SH-SY5Y (cell line): ENCODE data around the gene FSTL4.

ENCODE experiments used
- GATA2 ChIP-seq: IDR thresholded peaks from 2 replicates; pipeline ENCODE4 v1.6.1; 2011; ENCODE audit warnings: mild to moderate bottlenecking, low read depth, low read length
- GATA3 ChIP-seq: IDR thresholded peaks from 2 replicates; pipeline ENCODE4 v1.6.1; 2011; ENCODE audit warnings: low read depth, mild to moderate bottlenecking, low read length, moderate library complexity

The FSTL4 gene

DNA sequence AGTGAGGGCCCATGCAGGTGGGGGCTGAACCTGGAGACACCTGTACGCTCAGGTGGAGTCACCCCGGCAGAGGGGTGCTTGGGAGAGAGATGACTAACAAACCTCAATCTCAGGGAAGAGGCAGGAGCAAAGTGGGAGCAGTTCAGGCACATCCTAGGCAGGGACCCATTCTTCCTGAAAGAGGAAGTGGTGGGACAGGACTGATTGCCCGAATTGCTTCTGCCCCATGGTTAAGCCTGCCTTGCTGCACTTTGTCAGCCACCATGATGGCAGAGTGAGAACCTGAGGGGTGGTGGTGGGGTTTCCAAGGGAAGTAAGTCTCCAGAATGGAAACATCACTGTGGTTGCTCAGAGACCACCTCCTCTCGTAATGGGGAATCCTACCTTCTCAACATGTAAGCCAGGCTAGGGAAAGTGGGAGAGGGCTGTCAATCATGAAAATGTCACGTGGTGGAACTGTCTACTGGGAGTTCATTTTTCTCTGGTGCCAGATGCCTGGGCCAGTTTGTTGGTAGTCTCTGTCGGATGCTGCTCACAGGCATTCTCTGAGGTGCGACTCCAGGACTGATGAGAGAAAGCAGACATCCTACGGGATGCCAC lies 410.2 kb downstream of the FSTL4 start:
- no peak for TF ChIP-seq GATA2
- TF ChIP-seq GATA3, result no peak

DNA sequence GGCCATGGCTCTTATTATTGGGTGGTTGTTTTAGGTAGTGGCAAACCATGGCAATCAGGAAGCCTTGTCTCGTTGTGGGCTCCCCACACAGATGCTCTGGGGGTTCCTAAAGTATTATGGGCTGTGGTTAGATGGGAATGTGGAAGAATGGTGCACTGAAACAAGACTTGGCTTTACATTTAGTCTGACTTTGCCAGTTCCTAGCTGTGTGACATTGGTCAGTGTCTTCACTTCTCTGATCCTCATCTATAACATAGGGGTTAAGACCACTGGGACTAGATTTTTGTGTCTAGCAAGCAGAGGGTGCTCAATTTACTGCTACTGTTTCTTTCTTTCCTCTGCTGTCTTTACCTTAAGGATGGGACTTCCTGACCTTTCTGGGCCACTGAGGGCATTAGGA lies 411.0 kb downstream of the FSTL4 start:
- TF ChIP-seq GATA3 (no peak), GATA2 (no peak)

DNA sequence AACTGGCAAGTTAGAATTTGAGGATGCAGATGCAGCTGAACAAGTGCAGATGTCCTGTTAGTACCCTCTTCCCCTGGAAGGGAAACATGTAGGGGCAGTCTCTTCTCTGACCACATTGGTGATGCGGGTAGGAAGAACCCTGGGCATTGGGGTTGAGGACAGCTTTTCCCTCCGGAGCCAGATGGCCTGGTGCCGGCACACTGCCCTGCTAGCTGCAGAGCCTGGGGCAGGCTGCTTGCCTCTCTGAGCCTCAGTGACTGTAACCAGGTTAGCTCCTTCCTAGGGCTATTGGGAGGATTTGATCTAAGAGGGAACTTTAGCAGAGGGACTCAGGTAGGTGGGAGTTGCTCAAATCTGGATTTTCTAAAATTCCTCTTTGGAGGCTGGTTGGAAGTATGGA lies 412.1 kb downstream of the FSTL4 start:
- TF ChIP-seq GATA3 (no peak), GATA2 (no peak; the same call in 1 of the 2 replicates)

DNA sequence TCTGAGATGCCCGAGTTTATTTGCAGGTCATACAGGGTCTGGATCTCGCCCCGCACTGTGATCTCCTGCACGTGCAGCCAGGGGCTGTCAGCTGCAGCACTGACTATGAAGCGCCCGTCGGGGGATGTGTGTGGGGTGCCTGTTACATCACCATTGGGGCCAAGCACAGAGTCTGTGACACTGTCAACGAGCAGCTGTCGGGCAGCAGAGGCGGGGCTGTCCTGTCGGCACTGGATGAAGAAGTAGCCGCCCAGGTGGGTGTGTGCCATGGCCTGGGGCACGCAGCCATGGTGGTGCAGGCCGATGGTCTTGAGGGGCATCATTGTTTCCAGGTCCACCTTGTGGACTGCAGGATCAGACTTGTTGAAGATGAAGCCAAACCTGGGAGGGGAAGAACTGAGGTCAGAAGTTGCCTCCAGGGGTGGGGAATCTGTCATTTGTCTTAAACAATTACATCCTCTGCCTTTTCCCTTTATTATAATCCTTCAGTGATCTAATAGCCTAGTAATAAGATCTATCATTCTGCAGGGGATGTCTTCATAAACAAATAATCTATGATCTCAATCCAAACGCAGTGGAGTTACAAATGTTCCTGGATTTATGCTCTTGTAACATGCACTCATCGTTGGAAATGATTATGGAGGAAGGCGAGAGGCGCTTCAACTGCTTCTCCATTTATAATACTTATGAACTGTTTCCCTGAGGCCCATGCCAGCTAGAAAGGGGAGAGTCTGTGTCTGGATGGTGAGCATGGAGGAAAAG lies 412.7 kb downstream of the FSTL4 start:
- no peak for TF ChIP-seq GATA3
- no peak for TF ChIP-seq GATA2

DNA sequence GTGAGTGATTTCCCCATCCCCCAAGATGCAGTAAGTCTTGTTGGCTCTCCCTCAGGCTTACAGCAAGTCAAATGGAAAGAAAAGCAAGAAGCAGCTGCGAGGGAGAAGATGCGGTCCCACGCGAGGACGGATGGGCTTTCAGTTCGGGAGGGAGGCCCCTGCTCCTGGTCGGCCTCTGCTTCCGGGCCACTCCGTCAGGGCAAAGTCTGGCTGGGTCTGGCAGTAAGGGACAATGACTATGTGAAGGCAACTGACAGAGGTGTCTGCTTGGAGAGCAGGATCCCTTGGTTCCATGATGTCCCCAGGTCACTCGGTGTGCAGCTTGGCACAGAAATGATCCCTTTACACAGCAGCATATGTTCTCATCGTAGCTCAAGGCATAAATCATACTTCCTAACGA lies 413.8 kb downstream of the FSTL4 start:
- TF ChIP-seq GATA3, result no peak
- TF ChIP-seq GATA2, result no peak

DNA sequence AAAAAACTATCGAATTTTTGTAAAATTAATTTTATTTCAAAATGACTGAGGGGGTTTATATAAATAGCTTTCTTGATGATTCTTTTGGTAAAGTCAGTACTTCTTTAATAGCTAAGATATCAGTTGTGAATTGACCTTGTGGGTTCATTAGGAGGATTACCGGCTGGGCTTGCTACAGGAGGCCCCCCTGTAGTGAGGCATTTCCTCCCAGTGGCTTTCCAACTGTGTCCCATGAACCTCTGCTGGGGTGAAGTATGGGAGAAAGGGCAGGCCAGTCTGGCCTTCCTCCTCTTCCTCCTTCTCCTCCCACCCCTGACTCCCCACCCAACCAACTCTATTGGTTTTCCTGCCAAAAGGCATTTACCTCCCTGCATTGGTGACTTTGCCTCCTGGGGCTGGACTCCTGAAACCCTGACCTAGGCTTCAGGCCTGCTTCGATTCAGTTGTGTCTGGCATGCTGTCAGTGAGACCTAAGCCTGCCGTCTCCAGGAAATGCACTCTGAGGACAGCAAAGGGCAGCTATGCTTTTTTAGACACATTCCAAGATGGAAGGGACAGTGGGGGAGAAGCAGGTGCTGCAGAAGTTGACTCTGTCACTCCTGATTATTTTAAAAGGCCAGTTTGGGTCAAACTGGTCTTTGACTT lies 415.8 kb downstream of the FSTL4 start:
- TF ChIP-seq GATA2 (no peak), GATA3 (no peak)

DNA sequence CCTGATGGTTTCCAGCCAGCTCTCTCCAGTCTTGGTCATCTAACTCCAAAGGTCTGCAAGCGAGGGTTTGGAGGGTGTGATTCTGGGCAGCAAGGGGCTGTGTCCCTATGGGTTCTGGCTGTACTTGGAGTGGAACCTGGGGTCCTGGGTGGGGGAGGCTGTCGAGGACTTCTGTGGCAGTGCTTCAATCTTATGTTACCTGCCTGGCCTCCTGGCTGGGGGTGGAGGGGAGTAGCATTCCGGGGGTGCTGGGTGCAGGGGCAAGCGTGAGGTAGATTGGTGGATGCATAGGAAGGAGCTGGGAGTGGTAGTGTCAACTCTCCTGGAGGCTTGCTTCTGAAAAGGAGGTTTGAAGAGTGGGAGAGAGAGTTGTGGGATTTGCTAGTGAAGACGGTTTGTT lies 417.1 kb downstream of the FSTL4 start:
- TF ChIP-seq GATA2 (no peak), GATA3 (no peak)

DNA sequence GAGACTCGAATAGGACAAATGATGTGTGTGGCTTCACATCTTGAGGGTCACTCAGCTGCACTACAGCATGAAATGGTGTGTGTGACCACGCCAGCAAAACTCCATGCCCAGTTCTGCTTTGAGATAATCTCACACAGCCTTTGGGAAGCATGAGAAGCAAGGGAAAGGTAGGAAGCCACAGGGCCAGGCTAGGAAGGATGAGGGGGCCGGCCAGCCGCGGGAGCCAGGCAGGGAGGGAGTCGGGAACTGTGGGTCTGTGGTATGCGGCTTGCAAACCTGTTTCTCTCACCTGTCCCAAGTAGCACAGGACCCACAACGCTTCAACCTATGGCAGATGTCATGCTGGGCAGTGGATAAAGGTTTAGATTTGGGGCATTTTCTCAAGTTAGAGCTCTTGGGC lies 418.5 kb downstream of the FSTL4 start:
- TF ChIP-seq GATA3 (no peak), GATA2 (no peak)

DNA sequence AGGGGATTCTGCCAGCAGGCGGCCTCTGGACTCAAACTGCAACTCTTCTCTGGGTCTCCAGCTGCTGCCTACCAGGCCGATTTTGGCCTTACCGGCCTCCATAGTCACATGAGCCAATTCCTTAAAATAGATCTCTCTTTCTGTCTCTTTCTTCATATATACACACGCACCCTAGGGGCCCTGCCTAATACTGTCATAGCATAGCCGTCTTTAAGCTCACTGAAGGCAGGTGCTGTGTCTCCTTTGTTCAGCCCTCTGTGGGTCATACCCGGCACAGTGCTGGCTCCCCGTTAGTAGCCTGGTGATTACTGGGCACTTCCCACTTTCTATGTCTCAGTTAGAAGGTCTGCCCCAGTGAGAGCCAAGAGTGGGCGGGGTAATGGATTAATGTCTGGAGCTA lies 419.6 kb downstream of the FSTL4 start:
- TF ChIP-seq GATA2 (no peak), GATA3 (no peak)

DNA sequence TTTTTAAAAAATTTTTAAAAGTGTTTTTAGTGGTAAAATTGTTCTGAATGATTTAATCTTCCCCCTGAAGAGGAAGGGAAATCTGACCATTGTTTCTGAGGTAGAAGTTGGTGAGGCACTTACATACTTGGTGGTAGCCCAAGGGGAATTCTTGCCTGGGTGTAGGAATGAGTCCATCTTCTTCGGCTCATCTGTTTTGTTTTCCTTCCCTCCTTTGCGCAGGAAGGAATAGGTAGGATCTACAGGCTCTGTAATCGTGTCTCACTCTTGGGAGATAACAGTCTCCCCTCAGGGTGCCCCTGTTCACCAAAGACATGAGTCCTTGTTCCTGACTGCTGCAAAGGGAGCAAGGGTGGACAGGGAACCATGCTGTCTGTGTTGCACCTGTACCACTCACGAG lies 422.5 kb downstream of the FSTL4 start:
- no peak for TF ChIP-seq GATA3
- no peak for TF ChIP-seq GATA2

DNA sequence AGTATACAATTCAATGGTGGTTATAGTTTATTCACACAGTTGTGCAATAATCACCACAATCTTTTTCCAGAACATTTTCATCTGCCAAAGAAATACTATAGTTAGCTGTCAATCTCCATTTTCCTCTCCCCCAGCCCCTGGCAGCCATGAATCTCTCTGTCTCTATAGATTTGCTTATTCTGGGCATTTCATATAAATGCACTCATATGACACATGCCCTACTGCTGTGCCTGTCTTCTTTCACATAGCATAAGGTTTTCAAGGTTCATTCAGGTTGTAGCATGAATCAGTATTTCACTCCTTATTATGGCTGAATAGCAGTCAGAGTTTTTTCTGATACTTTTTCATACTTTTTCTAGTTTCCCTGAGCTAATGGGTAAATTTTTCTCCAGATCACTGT lies 432.9 kb downstream of the FSTL4 start:
- TF ChIP-seq GATA3 (no peak), GATA2 (no peak)

DNA sequence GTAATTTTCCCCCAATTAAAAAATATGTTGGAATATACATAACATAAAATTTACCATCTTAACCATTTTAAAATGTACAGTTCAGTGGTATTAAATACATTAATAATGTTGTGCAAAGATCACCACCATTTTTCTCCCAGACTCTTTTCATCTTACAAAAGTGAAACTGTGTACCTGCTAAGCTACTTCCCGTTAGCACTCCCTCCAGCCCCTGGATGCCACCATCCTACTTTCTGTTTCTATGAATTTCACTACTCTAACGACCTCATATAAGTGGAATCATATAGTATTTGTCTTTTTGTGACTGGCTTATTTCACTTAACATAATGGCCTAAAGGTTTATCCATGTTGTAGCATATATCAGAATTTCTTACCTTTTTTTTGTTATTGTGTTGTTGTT lies 447.6 kb downstream of the FSTL4 start:
- no peak for TF ChIP-seq GATA2
- TF ChIP-seq GATA3, result no peak

DNA sequence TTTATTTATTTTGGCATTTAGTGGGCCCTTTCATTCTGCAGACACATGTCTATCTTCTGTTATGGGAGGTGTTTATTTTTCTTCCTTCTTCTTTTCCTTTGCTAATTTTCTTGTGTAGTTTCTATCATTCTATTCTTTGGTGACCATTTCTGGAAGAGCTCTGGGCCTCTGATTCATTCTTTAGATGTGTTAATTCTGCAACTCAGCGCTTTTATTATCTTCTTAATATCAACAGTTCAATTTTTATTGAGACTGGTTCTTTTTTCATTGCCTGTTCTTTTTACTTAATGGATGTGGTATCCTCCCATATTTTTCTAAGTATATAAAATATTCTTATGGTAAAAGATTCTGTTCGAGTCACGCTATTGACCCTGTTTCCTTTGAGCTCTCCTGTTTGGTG lies 448.5 kb downstream of the FSTL4 start:
- no peak for TF ChIP-seq GATA3
- no peak for TF ChIP-seq GATA2

DNA sequence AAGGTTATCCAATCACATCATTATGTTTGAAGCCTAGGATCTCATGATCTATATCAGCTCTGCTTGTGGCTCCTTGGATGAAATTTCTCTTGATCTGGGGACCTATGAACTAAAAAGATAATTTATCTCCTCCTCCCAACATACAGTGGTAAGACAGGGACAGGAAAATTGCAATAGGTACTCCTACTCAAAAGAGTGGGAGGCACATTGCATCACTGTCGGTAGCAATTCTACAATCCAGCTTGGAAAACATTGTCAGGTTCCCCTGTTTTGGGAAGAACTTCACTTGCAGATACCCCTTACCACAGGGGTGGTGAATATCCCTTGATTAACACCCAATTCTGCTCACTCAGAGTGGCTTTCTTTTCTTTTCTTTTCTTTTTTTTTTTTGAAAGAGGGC lies 452.8 kb downstream of the FSTL4 start:
- TF ChIP-seq GATA2, result no peak
- no peak for TF ChIP-seq GATA3

DNA sequence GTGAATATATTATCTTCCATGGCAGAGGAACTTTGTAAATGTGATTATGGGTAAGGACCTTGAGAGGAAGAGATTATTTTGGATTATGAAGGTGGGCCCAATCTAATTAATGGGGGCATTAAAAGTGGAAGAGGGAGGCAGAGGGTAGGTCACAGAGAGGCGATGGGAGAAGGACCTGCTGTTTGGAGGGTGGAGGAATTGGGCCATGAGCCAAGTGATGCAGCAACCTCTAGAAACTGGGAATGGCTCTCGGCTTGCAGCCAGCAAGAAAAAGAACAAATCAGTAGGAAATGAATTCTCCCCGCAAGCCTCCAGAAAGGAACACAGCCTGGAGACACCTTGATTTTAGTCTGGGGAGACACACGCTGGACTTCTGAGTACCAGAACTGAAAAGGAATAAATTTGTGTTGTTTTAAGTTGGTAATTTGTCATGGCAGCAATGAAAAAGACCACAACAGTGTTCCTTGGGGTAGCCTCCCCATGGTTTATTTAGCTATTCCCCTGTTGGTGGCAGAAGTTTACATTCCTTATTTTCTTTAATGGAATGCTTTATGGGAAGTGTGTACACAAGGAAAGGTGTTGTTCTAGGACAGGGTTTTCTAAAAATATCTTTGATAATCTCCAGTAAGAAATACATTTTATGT lies 456.9 kb downstream of the FSTL4 start:
- no peak for TF ChIP-seq GATA2
- no peak for TF ChIP-seq GATA3
